ENCODE data around the gene SEMA5A. TPM values are rescaled to one million over a fixed set of nuclear protein-coding genes. Genes with fewer than 3 reads are reported as not detected.

The SEMA5A gene
- total RNA-seq, 1 donor from 2014 or later = 11.9 TPM

- no peaks in the 10 kb centered on the region for H3K4me1 ChIP-seq
- no peaks in the 10 kb centered on the region for H3F3A ChIP-seq (ENCODE audit: low read depth)
- no peak overlapping the region for H3K4me2 ChIP-seq
- Mint-ChIP-seq H3K4me3 (no peak overlapping the region), H3K9me3 (peaks cover 2% of the 10 kb centered on the region), H3K27ac (no peak overlapping the region), H3K36me3 (peaks cover 2% of the 10 kb centered on the region), H3K27me3 (ENCODE audit: insufficient read depth, low read depth) (peaks cover 3% of the 10 kb centered on the region), H3K4me1 (no peaks in the 10 kb centered on the region)
- H3K27me3 ChIP-seq = no peaks in the 10 kb centered on the region
- H2AFZ ChIP-seq (replicated peaks) = no peak overlapping the region
- no peaks in the 10 kb centered on the region for H3K79me2 ChIP-seq (ENCODE audit: low read depth)
- H3K9me3 ChIP-seq (ENCODE audit: low read depth) = no peaks in the 10 kb centered on the region
- H3K9ac ChIP-seq = no peak overlapping the region
- H3K36me3 ChIP-seq = no peaks in the 10 kb centered on the region
- no peak for DNase-seq (ENCODE audit: low spot score)
- H3K27ac ChIP-seq = no peak overlapping the region
- no peak for TF ChIP-seq CTCF (IDR thresholded peaks at IDR 0.05)
- no peak for TF ChIP-seq EZH2phosphoT487 (IDR thresholded peaks at IDR 0.05)
- H4K20me1 ChIP-seq (ENCODE audit: low read depth) = no peaks in the 10 kb centered on the region
- no peak overlapping the region for H3K4me3 ChIP-seq
Measured at GRCh38 chr5:9390113-9390512, 155.8 kb downstream of the SEMA5A start.

- no peak overlapping the region for H3K27ac Mint-ChIP-seq
- H3K27me3 ChIP-seq = no peaks in the 10 kb centered on the region
- DNase-seq (ENCODE audit: low spot score) = no peak
- H3K4me3 ChIP-seq = no peak overlapping the region
- H3K36me3 Mint-ChIP-seq = peaks cover 2% of the 10 kb centered on the region
- H3K79me2 ChIP-seq (ENCODE audit: low read depth) = no peaks in the 10 kb centered on the region
- H3K36me3 ChIP-seq = no peaks in the 10 kb centered on the region
- peaks cover 1% of the 10 kb centered on the region for H3K27me3 Mint-ChIP-seq (ENCODE audit: insufficient read depth, low read depth)
- H3K9me3 ChIP-seq (ENCODE audit: low read depth) = no peaks in the 10 kb centered on the region
- TF ChIP-seq EZH2phosphoT487 (IDR thresholded peaks at IDR 0.05) (no peak), CTCF (IDR thresholded peaks at IDR 0.05) (no peak), EZH2 (IDR thresholded peaks at IDR 0.05) (no peak)
- no peak overlapping the region for H2AFZ ChIP-seq (replicated peaks)
- H3K9me3 Mint-ChIP-seq = peaks cover 2% of the 10 kb centered on the region
- no peaks in the 10 kb centered on the region for H3K4me1 Mint-ChIP-seq
- no peaks in the 10 kb centered on the region for H3F3A ChIP-seq (ENCODE audit: low read depth)
- no peaks in the 10 kb centered on the region for H4K20me1 ChIP-seq (ENCODE audit: low read depth)
- no peak overlapping the region for H3K9ac ChIP-seq
- H3K27ac ChIP-seq = no peak overlapping the region
- no peaks in the 10 kb centered on the region for H3K4me1 ChIP-seq
- no peak overlapping the region for H3K4me2 ChIP-seq
- H3K4me3 Mint-ChIP-seq = no peak overlapping the region
Measured at GRCh38 chr5:9388941-9389674, 156.8 kb downstream of the SEMA5A start.

GRCh38 chr5:9387879-9388278, 158.0 kb downstream of the SEMA5A start:
- Mint-ChIP-seq H3K27me3 (ENCODE audit: insufficient read depth, low read depth) (no peaks in the 10 kb centered on the region), H3K36me3 (peaks cover 2% of the 10 kb centered on the region), H3K27ac (no peak overlapping the region), H3K4me1 (no peaks in the 10 kb centered on the region), H3K9me3 (peaks cover 2% of the 10 kb centered on the region), H3K4me3 (no peak overlapping the region)
- H3K36me3 ChIP-seq = no peaks in the 10 kb centered on the region
- no peaks in the 10 kb centered on the region for H3K9me3 ChIP-seq (ENCODE audit: low read depth)
- no peak overlapping the region for H2AFZ ChIP-seq (replicated peaks)
- no peak overlapping the region for H3K9ac ChIP-seq
- H3K79me2 ChIP-seq (ENCODE audit: low read depth) = no peaks in the 10 kb centered on the region
- TF ChIP-seq EZH2phosphoT487 (IDR thresholded peaks at IDR 0.05) (no peak), CTCF (IDR thresholded peaks at IDR 0.05) (no peak), EZH2 (IDR thresholded peaks at IDR 0.05) (no peak)
- no peaks in the 10 kb centered on the region for H4K20me1 ChIP-seq (ENCODE audit: low read depth)
- no peaks in the 10 kb centered on the region for H3K27me3 ChIP-seq
- no peak overlapping the region for H3K27ac ChIP-seq
- no peak for DNase-seq (ENCODE audit: low spot score)
- H3K4me2 ChIP-seq = no peak overlapping the region
- no peaks in the 10 kb centered on the region for H3K4me1 ChIP-seq
- no peaks in the 10 kb centered on the region for H3F3A ChIP-seq (ENCODE audit: low read depth)
- no peak overlapping the region for H3K4me3 ChIP-seq
